IMR-90 (cell line): ENCODE results near the gene DDX6. TPM values are rescaled to one million over a fixed set of nuclear protein-coding genes. Genes with fewer than 3 reads are reported as not detected.

Source experiments
- ATAC-seq: fragments of 200-7000 bp; cut with Tn5 transposase; 2 replicates; pipeline ENCODE4 v1.9.1; 2020; ENCODE audit warnings: low read depth, mild to moderate bottlenecking, moderate library complexity
- BruUV-seq: library from RNA; stranded (reverse); fragments of 400-500 nt; replicated peaks from 2 replicates; lab custom pipeline; 2021; lab: Mats Ljungman, UMichigan
- CTCF ChIA-PET: fragments of 300-600 bp; formaldehyde crosslinking; extraction: SDS; loops from one replicate; lab custom pipeline; 2021; ENCODE audit warnings: antibody characterized with exemption; lab: Yijun Ruan, JAX
- POLR2A ChIA-PET: fragments of 300-600 bp; sonication (Branson Sonifier 250); formaldehyde crosslinking; loops from one replicate; lab custom pipeline; 2022; ENCODE audit warnings: antibody characterized with exemption; ENCODE audit not compliant: unreplicated experiment; lab: Charles Lee
- DNase-seq: peaks from one replicate; pipeline ENCODE4 v3.0.0; 2013
- H2AFZ ChIP-seq: replicated peaks from 2 replicates; pipeline ENCODE3; 2013; ENCODE audit warnings: low read length, mild to moderate bottlenecking; ENCODE audit not compliant: poor library complexity
- H2AK5ac ChIP-seq: 2 replicates; pipeline ENCODE4 v1.6.1; 2013; ENCODE audit warnings: low read depth, low read length, inconsistent platforms
- H2AK9ac ChIP-seq: replicated peaks from 2 replicates; pipeline ENCODE3; 2013; ENCODE audit warnings: mild to moderate bottlenecking, low read depth, low read length, moderate library complexity; ENCODE audit not compliant: poor library complexity
- H2BK120ac ChIP-seq: 2 replicates; pipeline ENCODE4 v1.6.1; 2013; ENCODE audit warnings: low read depth, low read length, inconsistent platforms
- H2BK15ac ChIP-seq: 3 replicates; pipeline ENCODE4 v1.6.1; 2013; ENCODE audit warnings: low read depth, low read length, inconsistent platforms
- H2BK20ac ChIP-seq: 2 replicates; pipeline ENCODE4 v1.6.1; 2013; ENCODE audit warnings: low read depth, mild to moderate bottlenecking, inconsistent platforms, low read length, moderate library complexity
- H2BK5ac ChIP-seq: 2 replicates; pipeline ENCODE4 v1.6.1; 2013; ENCODE audit warnings: mild to moderate bottlenecking, low read depth, low read length, inconsistent platforms; ENCODE audit not compliant: poor library complexity, severe bottlenecking
- H3K14ac ChIP-seq: replicated peaks from 2 replicates; pipeline ENCODE4 v1.6.1; 2013; ENCODE audit warnings: low read depth, low read length, inconsistent platforms
- H3K18ac ChIP-seq: 2 replicates; pipeline ENCODE4 v1.6.1; 2013; ENCODE audit warnings: low read depth, low read length, control low read depth
- H3K23ac ChIP-seq: 2 replicates; pipeline ENCODE4 v1.6.1; 2013; ENCODE audit warnings: low read depth, low read length, inconsistent platforms
- H3K27ac ChIP-seq: 2 replicates; pipeline ENCODE4 v1.5.1; 2013; ENCODE audit warnings: mild to moderate bottlenecking, control low read depth, low read length; ENCODE audit not compliant: insufficient read depth
- H3K27me3 ChIP-seq: 2 replicates; pipeline ENCODE4 v1.6.1; 2013; ENCODE audit warnings: low read length; ENCODE audit not compliant: control insufficient read depth, insufficient read depth
- H3K36me3 ChIP-seq: 2 replicates; pipeline ENCODE4 v1.6.1; 2013; ENCODE audit warnings: low read length, mixed read lengths; ENCODE audit not compliant: control insufficient read depth, insufficient read depth
- H3K4ac ChIP-seq: 2 replicates; pipeline ENCODE4 v1.6.1; 2013; ENCODE audit warnings: low read depth, low read length, inconsistent platforms
- H3K4me1 ChIP-seq: 2 replicates; pipeline ENCODE4 v1.6.1; 2013; ENCODE audit warnings: low read length, mixed read lengths; ENCODE audit not compliant: control insufficient read depth, insufficient read depth
- H3K4me2 ChIP-seq: 2 replicates; pipeline ENCODE4 v1.6.1; 2013; ENCODE audit warnings: low read depth, mild to moderate bottlenecking, control low read depth, low read length, moderate library complexity
- H3K4me3 ChIP-seq: 2 replicates; pipeline ENCODE4 v1.5.1; 2013; ENCODE audit warnings: low read depth, mild to moderate bottlenecking, control low read depth, low read length, moderate library complexity; ENCODE audit not compliant: insufficient read depth
- H3K56ac ChIP-seq: 2 replicates; pipeline ENCODE4 v1.6.1; 2013; ENCODE audit warnings: low read length, inconsistent platforms; ENCODE audit not compliant: insufficient read depth; ENCODE audit errors: extremely low read depth
- H3K79me1 ChIP-seq, 2 experiments: 2 replicates each; pipeline ENCODE4 v1.6.1; 2013; ENCODE audit warnings: low read length in 2 of 2, inconsistent platforms in 1 of 2, low read depth in 1 of 2
- H3K9ac ChIP-seq: 2 replicates; pipeline ENCODE4 v1.6.1; 2013; ENCODE audit warnings: low read depth, low read length, control low read depth
- H3K9me1 ChIP-seq: 2 replicates; pipeline ENCODE4 v1.6.1; 2013; ENCODE audit warnings: low read length, inconsistent platforms; ENCODE audit not compliant: insufficient read depth
- H3K9me3 ChIP-seq: 2 replicates; pipeline ENCODE4 v1.6.1; 2013; ENCODE audit warnings: low read length; ENCODE audit not compliant: control insufficient read depth, insufficient read depth
- H4K20me1 ChIP-seq: 2 replicates; pipeline ENCODE4 v1.6.1; 2013; ENCODE audit warnings: low read length, inconsistent platforms; ENCODE audit not compliant: insufficient read depth
- H4K5ac ChIP-seq: 2 replicates; pipeline ENCODE4 v1.6.1; 2013; ENCODE audit warnings: mild to moderate bottlenecking, low read depth, low read length, control low read depth
- H4K8ac ChIP-seq, 2 experiments: 2 replicates each; pipeline ENCODE4 v1.6.1; 2013; ENCODE audit warnings: low read depth in 2 of 2, low read length in 2 of 2, control low read depth in 1 of 2, inconsistent platforms in 1 of 2
- H4K91ac ChIP-seq: 2 replicates; pipeline ENCODE4 v1.6.1; 2013; ENCODE audit warnings: low read depth, low read length, inconsistent platforms; ENCODE audit not compliant: insufficient read depth
- RCOR1 ChIP-seq: IDR thresholded peaks from 2 replicates; pipeline ENCODE4 v1.6.1; 2012; ENCODE audit warnings: mild to moderate bottlenecking, low read length, improper control_type of control experiment; ENCODE audit not compliant: insufficient replicate concordance
- WGBS, 2 experiments: methylation state at CpG; one replicate each; pipeline versions ENCODE4 v1.1.5 to v1.1.7; 2013; ENCODE audit warnings: missing lambda C conversion rate in 2 of 2; ENCODE audit not compliant: insufficient read length in 1 of 2; ENCODE audit errors: extremely low coverage in 2 of 2; 5-methylcytosine and 5-hydroxymethylcytosine counted together
- dilution Hi-C: fragments of 300-500 bp; cut with HindIII; formaldehyde crosslinking; loops from one replicate; pipeline ENCODE4 v1.14.3; 2018; ENCODE audit warnings: low sequenced_read_pairs; ENCODE audit not compliant: unreplicated experiment
- in situ Hi-C: fragments of 300-500 bp; cut with MboI; formaldehyde crosslinking; loops from 3 replicates; pipeline ENCODE4 v1.14.3; 2019; ENCODE audit warnings: low sequenced_read_pairs, inconsistent platforms, mixed read lengths
- intact Hi-C: fragments of 100-400 bp; cut with micrococcal nuclease; formaldehyde crosslinking; loops from 2 replicates; pipeline ENCODE4 v1.10.0; 2022
- polyA plus RNA-seq, 3 experiments: library from polyadenylated mRNA; depleted of rRNA; stranded (reverse); fragments of >200 nt; gene quantifications; 2 replicates each; pipeline ENCODE4 v1.2.3, GENCODE V29; 2012; ENCODE audit warnings: low replicate concordance in 1 of 3
- total RNA-seq: library from RNA; depleted of rRNA; stranded (reverse); fragments of >200 nt; gene quantifications from 2 replicates; pipeline ENCODE4 v1.2.3, GENCODE V29; 2012
- TF ChIP-seq, protein P1 (sequence below): conservative IDR thresholded peaks from 2 replicates; pipeline ENCODE4 v1.5.1; 2012; ENCODE audit warnings: mild to moderate bottlenecking, low read depth, low read length, improper control_type of control experiment

The DDX6 gene
- total and polyA plus RNA-seq, 2 of the 4 experiments (the other 2 are of a cell fraction): 19.2 to 197 TPM

- peak overlapping the region; percentile 76 for H3K4me2 ChIP-seq
- ATAC-seq: peak; percentile 22
- H2BK5ac ChIP-seq: peak overlapping the region; percentile 97
- H3K9me1 ChIP-seq: no peaks in the 10 kb centered on the region; the same call in 1 of the 2 replicates
- peak overlapping the region; percentile 93 for H3K18ac ChIP-seq
- H3K27ac ChIP-seq: peak overlapping the region; percentile 98
- peak overlapping the region; percentile 100 for H3K14ac ChIP-seq
- peak overlapping the region; percentile 99 for H4K5ac ChIP-seq
- peak overlapping the region; percentile 98 for H4K91ac ChIP-seq
- H2AK9ac ChIP-seq: peak overlapping the region; percentile 100
- peaks cover 43% of the 10 kb centered on the region for H4K20me1 ChIP-seq
- H3K27me3 ChIP-seq: no peaks in the 10 kb centered on the region
- TF ChIP-seq, protein P1, sequence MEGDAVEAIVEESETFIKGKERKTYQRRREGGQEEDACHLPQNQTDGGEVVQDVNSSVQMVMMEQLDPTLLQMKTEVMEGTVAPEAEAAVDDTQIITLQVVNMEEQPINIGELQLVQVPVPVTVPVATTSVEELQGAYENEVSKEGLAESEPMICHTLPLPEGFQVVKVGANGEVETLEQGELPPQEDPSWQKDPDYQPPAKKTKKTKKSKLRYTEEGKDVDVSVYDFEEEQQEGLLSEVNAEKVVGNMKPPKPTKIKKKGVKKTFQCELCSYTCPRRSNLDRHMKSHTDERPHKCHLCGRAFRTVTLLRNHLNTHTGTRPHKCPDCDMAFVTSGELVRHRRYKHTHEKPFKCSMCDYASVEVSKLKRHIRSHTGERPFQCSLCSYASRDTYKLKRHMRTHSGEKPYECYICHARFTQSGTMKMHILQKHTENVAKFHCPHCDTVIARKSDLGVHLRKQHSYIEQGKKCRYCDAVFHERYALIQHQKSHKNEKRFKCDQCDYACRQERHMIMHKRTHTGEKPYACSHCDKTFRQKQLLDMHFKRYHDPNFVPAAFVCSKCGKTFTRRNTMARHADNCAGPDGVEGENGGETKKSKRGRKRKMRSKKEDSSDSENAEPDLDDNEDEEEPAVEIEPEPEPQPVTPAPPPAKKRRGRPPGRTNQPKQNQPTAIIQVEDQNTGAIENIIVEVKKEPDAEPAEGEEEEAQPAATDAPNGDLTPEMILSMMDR: peak; percentile 34
- TF ChIP-seq RCOR1: no peak
- peak overlapping the region; percentile 100 for H3K9ac ChIP-seq
- no peak overlapping the region for H2BK20ac ChIP-seq
- H2BK15ac ChIP-seq: no peak overlapping the region
- in situ Hi-C loops (no loop called here), intact Hi-C loops (loop anchor here (1.0 to 5.0 kb wide), 3 partner anchors 117 to 166 kb away; partner anchors contain the start of gene UPK2), dilution Hi-C loops (no loop called here)
- peak overlapping the region; percentile 100 for H3K4ac ChIP-seq
- DNase-seq: peak; percentile 56
- H4K8ac ChIP-seq: peak overlapping the region; percentile 98 to 99
- no TSS peak for BruUV-seq
- no peaks in the 10 kb centered on the region for H3K9me3 ChIP-seq
- peaks cover 6% of the 10 kb centered on the region; the same call in 1 of the 2 replicates for H3K36me3 ChIP-seq
- peaks cover 3% of the 10 kb centered on the region for H3K4me1 ChIP-seq
- H3K4me3 ChIP-seq: peak overlapping the region; percentile 97
- H3K56ac ChIP-seq: peak overlapping the region; percentile 95
- peak overlapping the region; percentile 99 for H3K23ac ChIP-seq
- H2BK120ac ChIP-seq: peak overlapping the region; percentile 90
- POLR2A ChIA-PET: interaction anchor here (0.5 to 0.6 kb wide), 2 partner anchors 55 to 496 kb away, joined by 3 to 5 read pairs; no protein-coding TSS in a partner anchor
- WGBS, 2 experiments: 2% methylated on average over 10 of the region's 54 CpGs; no CpG with 5 or more reads in 1 of the 2 experiments
- peak overlapping the region; percentile 97 for H2AFZ ChIP-seq
- peaks cover 7 to 25% of the 10 kb centered on the region in 2 experiments; a peak in 2 of 4 replicates for H3K79me1 ChIP-seq
- H2AK5ac ChIP-seq: peak overlapping the region; percentile 100
- CTCF ChIA-PET: interaction anchor here (1.0 to 1.8 kb wide), 6 partner anchors 11 to 133 kb away, joined by 3 to 7 read pairs (median 4); no protein-coding TSS in a partner anchor
Observed at GRCh38 chr11:118790357-118791110, 430 bp downstream of the DDX6 start.
